Right atrium auricular region (tissue), 2 donors: ENCODE results near the gene KLHL40. TPM values are rescaled to one million over a fixed set of nuclear protein-coding genes. Genes with fewer than 3 reads are reported as not detected.

Experiments
- DNase-seq: peaks from one replicate; pipeline ENCODE4 v3.0.0-alpha.2; 2019; ENCODE audit warnings: low spot score
- H3K27ac ChIP-seq, 2 donors: fragments of 200-600 bp; sonication (generic); 1 replicate in 1 of 2; 2 replicates in 1 of 2; pipeline ENCODE4 v1.5.1; 2016 to 2019
- H3K27me3 ChIP-seq, 2 donors: fragments of 200-600 bp; sonication (generic); one replicate each; pipeline versions ENCODE4 v1.5.1 to v1.6.0; 2017 to 2019
- H3K36me3 ChIP-seq: fragments of 200-600 bp; sonication (generic); one replicate; pipeline ENCODE4 v1.5.1; 2016
- H3K4me1 ChIP-seq, 2 donors: fragments of 200-600 bp; sonication (generic); one replicate each; pipeline versions ENCODE4 v1.5.1 to v1.6.0; 2017 to 2019
- H3K4me3 ChIP-seq, 2 donors: fragments of 200-600 bp; sonication (generic); 1 replicate in 1 of 2; 2 replicates in 1 of 2; pipeline ENCODE4 v1.5.1; 2017 to 2019; ENCODE audit warnings: mild to moderate bottlenecking in 1 of 2, moderate library complexity in 1 of 2
- H3K9me3 ChIP-seq, 2 donors: fragments of 200-600 bp; sonication (generic); one replicate each; pipeline ENCODE4 v1.5.1; 2019
- total RNA-seq, 2 donors: library from RNA; depleted of rRNA; stranded (reverse); fragments of >200 nt; gene quantifications; one replicate each; pipeline ENCODE4 v1.1.0, GENCODE V29; 2016
- TF ChIP-seq, protein P1 (sequence below), 2 donors: fragments of 200-600 bp; sonication (generic); IDR thresholded peaks; one replicate each; pipeline ENCODE4 v1.5.1; 2019; ENCODE audit warnings: antibody characterized with exemption in 2 of 2

KLHL40 gene
- total RNA-seq, 2 donors from 2014 or later = 0.15 to 0.63 TPM

DNA sequence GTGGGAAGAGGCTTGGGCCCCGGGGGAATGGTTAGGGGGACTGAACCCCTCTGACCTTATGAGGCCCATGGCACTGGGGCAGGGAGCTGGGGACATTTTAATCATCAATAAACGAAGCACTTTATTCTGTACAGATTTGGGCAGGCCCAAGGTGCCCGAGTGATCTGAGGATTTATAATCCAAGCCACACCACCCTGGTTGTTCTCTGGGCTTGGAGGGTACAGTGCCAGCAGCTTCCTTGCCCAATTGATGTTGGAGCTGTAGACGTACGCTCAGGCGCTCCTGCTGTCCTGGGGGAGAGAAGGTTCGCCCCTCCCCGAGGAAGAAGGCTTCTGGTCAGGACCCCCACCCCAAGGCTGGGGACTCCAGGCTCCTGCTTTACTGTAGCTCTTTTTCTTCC is 19.3 kb upstream of the KLHL40 start:
- H3K36me3 ChIP-seq = peaks cover 10% of the 10 kb centered on the region
- no peaks in the 10 kb centered on the region for H3K27me3 ChIP-seq
- DNase-seq = no peak
- no peak overlapping the region for H3K4me3 ChIP-seq
- peak overlapping the region; percentile 82 for H3K27ac ChIP-seq
- TF ChIP-seq, protein P1, sequence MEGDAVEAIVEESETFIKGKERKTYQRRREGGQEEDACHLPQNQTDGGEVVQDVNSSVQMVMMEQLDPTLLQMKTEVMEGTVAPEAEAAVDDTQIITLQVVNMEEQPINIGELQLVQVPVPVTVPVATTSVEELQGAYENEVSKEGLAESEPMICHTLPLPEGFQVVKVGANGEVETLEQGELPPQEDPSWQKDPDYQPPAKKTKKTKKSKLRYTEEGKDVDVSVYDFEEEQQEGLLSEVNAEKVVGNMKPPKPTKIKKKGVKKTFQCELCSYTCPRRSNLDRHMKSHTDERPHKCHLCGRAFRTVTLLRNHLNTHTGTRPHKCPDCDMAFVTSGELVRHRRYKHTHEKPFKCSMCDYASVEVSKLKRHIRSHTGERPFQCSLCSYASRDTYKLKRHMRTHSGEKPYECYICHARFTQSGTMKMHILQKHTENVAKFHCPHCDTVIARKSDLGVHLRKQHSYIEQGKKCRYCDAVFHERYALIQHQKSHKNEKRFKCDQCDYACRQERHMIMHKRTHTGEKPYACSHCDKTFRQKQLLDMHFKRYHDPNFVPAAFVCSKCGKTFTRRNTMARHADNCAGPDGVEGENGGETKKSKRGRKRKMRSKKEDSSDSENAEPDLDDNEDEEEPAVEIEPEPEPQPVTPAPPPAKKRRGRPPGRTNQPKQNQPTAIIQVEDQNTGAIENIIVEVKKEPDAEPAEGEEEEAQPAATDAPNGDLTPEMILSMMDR (IDR thresholded peaks at IDR 0.05) = no peak
- H3K4me1 ChIP-seq = peaks cover 0 to 29% of the 10 kb centered on the region in 2 donors
- no peaks in the 10 kb centered on the region for H3K9me3 ChIP-seq

DNA sequence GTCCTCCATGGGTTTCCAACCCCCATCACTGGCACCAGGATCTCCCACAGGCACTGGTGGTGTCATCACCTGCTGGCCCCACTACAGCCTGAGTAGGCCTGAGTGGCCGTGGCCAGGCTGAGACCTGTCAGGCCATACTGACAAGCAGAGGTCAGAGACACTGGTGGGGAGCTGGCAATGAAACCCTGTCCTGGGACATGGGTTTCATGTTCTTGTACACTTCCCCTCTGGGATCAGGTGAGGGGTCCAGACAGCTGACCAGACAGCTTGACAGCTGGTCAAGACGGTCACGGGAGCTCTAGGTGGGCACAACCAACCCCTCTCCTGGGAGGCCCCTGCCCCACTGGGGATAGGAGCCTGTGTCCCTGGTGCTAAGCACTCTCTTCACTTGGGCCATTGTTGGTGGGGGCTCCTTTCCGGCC is 18.7 kb upstream of the KLHL40 start:
- Histone ChIP-seq H3K27ac (peak overlapping the region; percentile 82), H3K4me1 (peaks cover 0 to 29% of the 10 kb centered on the region in 2 donors), H3K9me3 (no peaks in the 10 kb centered on the region), H3K27me3 (no peaks in the 10 kb centered on the region), H3K4me3 (no peak overlapping the region), H3K36me3 (peaks cover 6% of the 10 kb centered on the region)
- peak; percentile 61 for DNase-seq
- TF ChIP-seq, protein P1 (IDR thresholded peaks at IDR 0.05) = no peak

DNA sequence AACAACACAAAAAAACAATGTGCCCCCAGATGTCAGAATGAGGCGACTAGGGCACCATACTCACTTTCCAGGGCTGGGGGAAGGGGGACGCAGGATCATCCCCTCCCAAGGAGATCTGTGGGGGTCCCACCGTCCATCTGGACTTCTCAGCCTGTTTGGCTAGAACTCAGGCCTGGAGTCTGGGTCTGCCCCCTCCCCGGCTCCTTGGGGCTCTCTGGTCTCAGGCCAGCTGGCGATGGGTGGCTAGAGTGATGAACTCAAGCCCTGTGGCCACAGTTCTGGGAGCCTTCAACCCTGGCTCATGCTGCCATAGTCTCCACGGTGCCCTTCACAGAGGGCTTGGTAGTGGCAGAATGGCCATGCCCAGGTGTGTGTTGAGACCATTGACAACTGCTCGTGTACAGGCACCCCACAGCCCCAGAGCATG is 18.2 kb upstream of the KLHL40 start:
- peaks cover 1% of the 10 kb centered on the region for H3K36me3 ChIP-seq
- peaks cover 0 to 29% of the 10 kb centered on the region in 2 donors for H3K4me1 ChIP-seq
- no peaks in the 10 kb centered on the region for H3K9me3 ChIP-seq
- peak overlapping the region; percentile 82 for H3K27ac ChIP-seq
- TF ChIP-seq, protein P1 (IDR thresholded peaks at IDR 0.05) = no peak
- H3K27me3 ChIP-seq = no peaks in the 10 kb centered on the region
- DNase-seq = peak; percentile 56
- H3K4me3 ChIP-seq = no peak overlapping the region

DNA sequence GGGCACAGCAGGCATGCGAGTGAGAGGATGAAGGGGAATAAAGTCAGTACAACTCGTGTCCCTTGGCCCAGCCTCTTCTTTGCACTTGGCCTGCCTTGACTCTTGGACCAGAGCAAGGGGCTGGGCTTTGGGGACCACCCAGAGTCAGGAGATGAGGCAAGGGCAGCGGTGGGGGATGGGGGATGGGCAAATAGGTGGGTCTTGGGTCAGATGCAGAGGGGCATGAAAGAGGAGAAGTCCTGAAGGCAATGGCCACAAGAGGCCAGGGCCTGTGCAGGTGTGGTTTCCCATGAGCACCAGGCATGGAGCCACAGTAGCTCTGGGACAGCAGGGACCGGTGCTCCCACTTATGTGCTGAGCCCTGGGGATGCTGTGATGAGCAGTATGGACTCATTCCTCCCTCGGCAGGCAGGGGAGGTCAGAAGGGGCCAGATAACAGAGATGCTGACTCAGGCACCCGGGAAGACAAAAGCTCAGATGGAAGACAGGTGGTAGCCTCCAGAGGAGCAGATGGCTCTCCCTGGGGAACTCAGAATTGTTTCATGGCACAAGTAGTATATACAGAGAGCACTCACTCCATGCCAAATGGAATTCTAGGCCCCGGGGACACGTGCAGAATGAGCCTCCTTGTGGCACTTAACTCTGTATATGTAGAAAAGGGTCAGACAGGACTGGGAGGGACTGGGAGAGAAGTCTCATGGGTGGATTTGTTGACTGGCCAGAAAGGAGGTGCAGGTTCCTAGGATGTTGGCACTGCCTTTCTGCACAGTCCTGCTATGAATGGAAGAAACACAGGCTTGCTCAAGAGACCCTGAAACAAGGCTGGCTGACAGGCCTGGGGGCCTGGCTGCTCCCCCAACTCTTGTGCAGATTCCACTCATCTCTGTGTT is 17.6 kb upstream of the KLHL40 start:
- H3K36me3 ChIP-seq = no peaks in the 10 kb centered on the region
- TF ChIP-seq, protein P1 (IDR thresholded peaks at IDR 0.05) = no peak
- H3K27ac ChIP-seq = peak overlapping the region; percentile 82
- H3K27me3 ChIP-seq = no peaks in the 10 kb centered on the region
- DNase-seq = peak; percentile 58
- H3K4me1 ChIP-seq = peaks cover 0 to 29% of the 10 kb centered on the region in 2 donors
- H3K4me3 ChIP-seq = no peak overlapping the region
- H3K9me3 ChIP-seq = no peaks in the 10 kb centered on the region

DNA sequence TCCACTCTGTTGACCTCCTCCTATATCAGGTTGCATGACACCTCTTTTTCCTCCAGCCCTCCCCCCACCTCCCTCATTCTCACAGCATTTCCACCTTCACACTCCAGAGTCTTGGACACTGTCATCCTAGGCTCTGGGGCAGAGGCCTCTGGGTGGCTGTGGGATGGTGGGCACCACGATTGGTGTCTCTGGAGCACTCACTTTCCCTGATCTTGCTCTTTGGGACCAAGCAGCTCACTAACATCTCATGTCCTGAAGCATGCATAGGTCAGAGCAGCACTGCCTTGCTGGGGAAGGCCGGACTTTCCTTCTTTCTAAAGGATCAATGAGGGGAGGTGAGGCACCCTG is 16.9 kb upstream of the KLHL40 start:
- TF ChIP-seq, protein P1 (IDR thresholded peaks at IDR 0.05) = no peak
- Histone ChIP-seq H3K9me3 (no peaks in the 10 kb centered on the region), H3K27me3 (no peaks in the 10 kb centered on the region), H3K4me1 (peaks cover 0 to 29% of the 10 kb centered on the region in 2 donors), H3K4me3 (no peak overlapping the region), H3K27ac (peak overlapping the region in 1 of 2 donors; percentile 82), H3K36me3 (no peaks in the 10 kb centered on the region)
- peak; percentile 54 for DNase-seq
